WTC11 (cell line): Measurements from ENCODE around the gene RASEF.

Experiments used
- FOXP1 ChIP-seq: sonication (generic); formaldehyde crosslinking; IDR thresholded peaks from 2 replicates; pipeline ENCODE4 v1.8.0; 2022; ENCODE audit warnings: missing genetic modification reagents, mild to moderate bottlenecking, moderate library complexity, borderline replicate concordance
- JUN ChIP-seq: sonication (generic); formaldehyde crosslinking; IDR thresholded peaks from 2 replicates; pipeline ENCODE4 v1.8.0; 2023; ENCODE audit warnings: mild to moderate bottlenecking, missing genetic modification reagents
- NFE2L1 ChIP-seq: sonication (generic); formaldehyde crosslinking; IDR thresholded peaks from 2 replicates; pipeline ENCODE4 v1.8.1; 2023; ENCODE audit warnings: missing genetic modification reagents
- SMAD3 ChIP-seq: sonication (generic); formaldehyde crosslinking; IDR thresholded peaks from 2 replicates; pipeline ENCODE4 v1.8.0; 2022; ENCODE audit warnings: missing genetic modification reagents, mild to moderate bottlenecking, borderline replicate concordance
- ZBTB21 ChIP-seq: sonication (generic); formaldehyde crosslinking; IDR thresholded peaks from 2 replicates; pipeline ENCODE4 v1.8.1; 2023; ENCODE audit warnings: mild to moderate bottlenecking, missing genetic modification reagents, borderline replicate concordance
- TF ChIP-seq, protein P1 (sequence below): fragments of 200-600 bp; IDR thresholded peaks from 2 replicates; pipeline ENCODE4 v1.8.0; 2022; ENCODE audit warnings: antibody characterized with exemption
- TF ChIP-seq, protein P2 (sequence below): sonication (generic); formaldehyde crosslinking; IDR thresholded peaks from 2 replicates; pipeline ENCODE4 v1.8.1; 2023; ENCODE audit warnings: mild to moderate bottlenecking, missing genetic modification reagents, moderate library complexity
- TF ChIP-seq, protein P3 (sequence below): sonication (generic); formaldehyde crosslinking; IDR thresholded peaks from 2 replicates; pipeline ENCODE4 v1.8.1; 2023; ENCODE audit warnings: mild to moderate bottlenecking, missing genetic modification reagents, moderate library complexity
- TF ChIP-seq, protein P4 (sequence below): sonication (generic); formaldehyde crosslinking; IDR thresholded peaks from 2 replicates; pipeline ENCODE4 v1.8.0; 2022; ENCODE audit warnings: mild to moderate bottlenecking, missing genetic modification reagents
- TF ChIP-seq, protein P5 (sequence below): sonication (generic); formaldehyde crosslinking; conservative IDR thresholded peaks from 2 replicates; pipeline ENCODE4 v1.8.1; 2022; ENCODE audit warnings: mild to moderate bottlenecking, missing genetic modification reagents
- TF ChIP-seq, protein P6 (sequence below): sonication (generic); formaldehyde crosslinking; IDR thresholded peaks from 2 replicates; pipeline ENCODE4 v1.8.0; 2022; ENCODE audit warnings: mild to moderate bottlenecking, missing genetic modification reagents
- TF ChIP-seq, protein P7 (sequence below): sonication (generic); formaldehyde crosslinking; IDR thresholded peaks from 2 replicates; pipeline ENCODE4 v1.8.0; 2023; ENCODE audit warnings: missing genetic modification reagents, mild to moderate bottlenecking, borderline replicate concordance
- TF ChIP-seq, protein P8 (sequence below): sonication (generic); formaldehyde crosslinking; IDR thresholded peaks from 2 replicates; pipeline ENCODE4 v1.8.1; 2022; ENCODE audit warnings: missing genetic modification reagents, borderline replicate concordance
- TF ChIP-seq, protein P9 (sequence below): fragments of 250-450 bp; sonication (Bioruptor Pico); conservative IDR thresholded peaks from 2 replicates; pipeline ENCODE4 v1.9.0; 2021; ENCODE audit warnings: mild to moderate bottlenecking

DNA sequence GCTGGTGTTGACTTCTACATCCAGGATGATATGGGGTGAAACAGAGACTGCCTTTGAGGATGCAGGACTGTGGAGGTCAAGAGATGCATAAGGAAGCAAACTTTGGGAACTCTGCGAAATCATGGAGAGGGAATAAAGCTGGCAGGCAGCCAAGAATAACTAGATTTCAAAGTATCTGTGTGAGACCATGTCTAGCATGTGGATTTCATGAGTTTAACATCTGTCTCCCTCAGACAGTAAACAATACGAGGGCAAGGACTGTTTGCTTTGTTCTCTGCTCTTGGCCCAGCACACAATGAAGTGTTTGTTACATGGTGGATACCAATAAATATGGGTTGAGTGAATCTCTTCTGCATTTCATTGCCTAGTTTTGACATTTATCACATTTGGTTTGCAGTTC, 71.3 kb downstream of the RASEF start:
- TF ChIP-seq FOXP1 (CRISPR knock-in tag), result no peak
- TF ChIP-seq, protein P1, sequence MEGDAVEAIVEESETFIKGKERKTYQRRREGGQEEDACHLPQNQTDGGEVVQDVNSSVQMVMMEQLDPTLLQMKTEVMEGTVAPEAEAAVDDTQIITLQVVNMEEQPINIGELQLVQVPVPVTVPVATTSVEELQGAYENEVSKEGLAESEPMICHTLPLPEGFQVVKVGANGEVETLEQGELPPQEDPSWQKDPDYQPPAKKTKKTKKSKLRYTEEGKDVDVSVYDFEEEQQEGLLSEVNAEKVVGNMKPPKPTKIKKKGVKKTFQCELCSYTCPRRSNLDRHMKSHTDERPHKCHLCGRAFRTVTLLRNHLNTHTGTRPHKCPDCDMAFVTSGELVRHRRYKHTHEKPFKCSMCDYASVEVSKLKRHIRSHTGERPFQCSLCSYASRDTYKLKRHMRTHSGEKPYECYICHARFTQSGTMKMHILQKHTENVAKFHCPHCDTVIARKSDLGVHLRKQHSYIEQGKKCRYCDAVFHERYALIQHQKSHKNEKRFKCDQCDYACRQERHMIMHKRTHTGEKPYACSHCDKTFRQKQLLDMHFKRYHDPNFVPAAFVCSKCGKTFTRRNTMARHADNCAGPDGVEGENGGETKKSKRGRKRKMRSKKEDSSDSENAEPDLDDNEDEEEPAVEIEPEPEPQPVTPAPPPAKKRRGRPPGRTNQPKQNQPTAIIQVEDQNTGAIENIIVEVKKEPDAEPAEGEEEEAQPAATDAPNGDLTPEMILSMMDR, result no peak
- TF ChIP-seq JUN (CRISPR knock-in tag), result no peak
- TF ChIP-seq, protein P2, sequence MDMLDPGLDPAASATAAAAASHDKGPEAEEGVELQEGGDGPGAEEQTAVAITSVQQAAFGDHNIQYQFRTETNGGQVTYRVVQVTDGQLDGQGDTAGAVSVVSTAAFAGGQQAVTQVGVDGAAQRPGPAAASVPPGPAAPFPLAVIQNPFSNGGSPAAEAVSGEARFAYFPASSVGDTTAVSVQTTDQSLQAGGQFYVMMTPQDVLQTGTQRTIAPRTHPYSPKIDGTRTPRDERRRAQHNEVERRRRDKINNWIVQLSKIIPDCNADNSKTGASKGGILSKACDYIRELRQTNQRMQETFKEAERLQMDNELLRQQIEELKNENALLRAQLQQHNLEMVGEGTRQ (CRISPR knock-in tag), result no peak
- TF ChIP-seq, protein P3, sequence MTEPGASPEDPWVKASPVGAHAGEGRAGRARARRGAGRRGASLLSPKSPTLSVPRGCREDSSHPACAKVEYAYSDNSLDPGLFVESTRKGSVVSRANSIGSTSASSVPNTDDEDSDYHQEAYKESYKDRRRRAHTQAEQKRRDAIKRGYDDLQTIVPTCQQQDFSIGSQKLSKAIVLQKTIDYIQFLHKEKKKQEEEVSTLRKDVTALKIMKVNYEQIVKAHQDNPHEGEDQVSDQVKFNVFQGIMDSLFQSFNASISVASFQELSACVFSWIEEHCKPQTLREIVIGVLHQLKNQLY, result no peak
- TF ChIP-seq, protein P4, sequence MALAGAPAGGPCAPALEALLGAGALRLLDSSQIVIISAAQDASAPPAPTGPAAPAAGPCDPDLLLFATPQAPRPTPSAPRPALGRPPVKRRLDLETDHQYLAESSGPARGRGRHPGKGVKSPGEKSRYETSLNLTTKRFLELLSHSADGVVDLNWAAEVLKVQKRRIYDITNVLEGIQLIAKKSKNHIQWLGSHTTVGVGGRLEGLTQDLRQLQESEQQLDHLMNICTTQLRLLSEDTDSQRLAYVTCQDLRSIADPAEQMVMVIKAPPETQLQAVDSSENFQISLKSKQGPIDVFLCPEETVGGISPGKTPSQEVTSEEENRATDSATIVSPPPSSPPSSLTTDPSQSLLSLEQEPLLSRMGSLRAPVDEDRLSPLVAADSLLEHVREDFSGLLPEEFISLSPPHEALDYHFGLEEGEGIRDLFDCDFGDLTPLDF (CRISPR knock-in tag), result no peak
- TF ChIP-seq, protein P5, sequence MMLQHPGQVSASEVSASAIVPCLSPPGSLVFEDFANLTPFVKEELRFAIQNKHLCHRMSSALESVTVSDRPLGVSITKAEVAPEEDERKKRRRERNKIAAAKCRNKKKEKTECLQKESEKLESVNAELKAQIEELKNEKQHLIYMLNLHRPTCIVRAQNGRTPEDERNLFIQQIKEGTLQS (CRISPR knock-in tag), result no peak
- TF ChIP-seq, protein P6, sequence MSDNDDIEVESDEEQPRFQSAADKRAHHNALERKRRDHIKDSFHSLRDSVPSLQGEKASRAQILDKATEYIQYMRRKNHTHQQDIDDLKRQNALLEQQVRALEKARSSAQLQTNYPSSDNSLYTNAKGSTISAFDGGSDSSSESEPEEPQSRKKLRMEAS (CRISPR knock-in tag), result no peak
- TF ChIP-seq, protein P7, sequence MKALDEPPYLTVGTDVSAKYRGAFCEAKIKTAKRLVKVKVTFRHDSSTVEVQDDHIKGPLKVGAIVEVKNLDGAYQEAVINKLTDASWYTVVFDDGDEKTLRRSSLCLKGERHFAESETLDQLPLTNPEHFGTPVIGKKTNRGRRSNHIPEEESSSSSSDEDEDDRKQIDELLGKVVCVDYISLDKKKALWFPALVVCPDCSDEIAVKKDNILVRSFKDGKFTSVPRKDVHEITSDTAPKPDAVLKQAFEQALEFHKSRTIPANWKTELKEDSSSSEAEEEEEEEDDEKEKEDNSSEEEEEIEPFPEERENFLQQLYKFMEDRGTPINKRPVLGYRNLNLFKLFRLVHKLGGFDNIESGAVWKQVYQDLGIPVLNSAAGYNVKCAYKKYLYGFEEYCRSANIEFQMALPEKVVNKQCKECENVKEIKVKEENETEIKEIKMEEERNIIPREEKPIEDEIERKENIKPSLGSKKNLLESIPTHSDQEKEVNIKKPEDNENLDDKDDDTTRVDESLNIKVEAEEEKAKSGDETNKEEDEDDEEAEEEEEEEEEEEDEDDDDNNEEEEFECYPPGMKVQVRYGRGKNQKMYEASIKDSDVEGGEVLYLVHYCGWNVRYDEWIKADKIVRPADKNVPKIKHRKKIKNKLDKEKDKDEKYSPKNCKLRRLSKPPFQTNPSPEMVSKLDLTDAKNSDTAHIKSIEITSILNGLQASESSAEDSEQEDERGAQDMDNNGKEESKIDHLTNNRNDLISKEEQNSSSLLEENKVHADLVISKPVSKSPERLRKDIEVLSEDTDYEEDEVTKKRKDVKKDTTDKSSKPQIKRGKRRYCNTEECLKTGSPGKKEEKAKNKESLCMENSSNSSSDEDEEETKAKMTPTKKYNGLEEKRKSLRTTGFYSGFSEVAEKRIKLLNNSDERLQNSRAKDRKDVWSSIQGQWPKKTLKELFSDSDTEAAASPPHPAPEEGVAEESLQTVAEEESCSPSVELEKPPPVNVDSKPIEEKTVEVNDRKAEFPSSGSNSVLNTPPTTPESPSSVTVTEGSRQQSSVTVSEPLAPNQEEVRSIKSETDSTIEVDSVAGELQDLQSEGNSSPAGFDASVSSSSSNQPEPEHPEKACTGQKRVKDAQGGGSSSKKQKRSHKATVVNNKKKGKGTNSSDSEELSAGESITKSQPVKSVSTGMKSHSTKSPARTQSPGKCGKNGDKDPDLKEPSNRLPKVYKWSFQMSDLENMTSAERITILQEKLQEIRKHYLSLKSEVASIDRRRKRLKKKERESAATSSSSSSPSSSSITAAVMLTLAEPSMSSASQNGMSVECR (CRISPR knock-in tag), result no peak
- TF ChIP-seq, protein P8, sequence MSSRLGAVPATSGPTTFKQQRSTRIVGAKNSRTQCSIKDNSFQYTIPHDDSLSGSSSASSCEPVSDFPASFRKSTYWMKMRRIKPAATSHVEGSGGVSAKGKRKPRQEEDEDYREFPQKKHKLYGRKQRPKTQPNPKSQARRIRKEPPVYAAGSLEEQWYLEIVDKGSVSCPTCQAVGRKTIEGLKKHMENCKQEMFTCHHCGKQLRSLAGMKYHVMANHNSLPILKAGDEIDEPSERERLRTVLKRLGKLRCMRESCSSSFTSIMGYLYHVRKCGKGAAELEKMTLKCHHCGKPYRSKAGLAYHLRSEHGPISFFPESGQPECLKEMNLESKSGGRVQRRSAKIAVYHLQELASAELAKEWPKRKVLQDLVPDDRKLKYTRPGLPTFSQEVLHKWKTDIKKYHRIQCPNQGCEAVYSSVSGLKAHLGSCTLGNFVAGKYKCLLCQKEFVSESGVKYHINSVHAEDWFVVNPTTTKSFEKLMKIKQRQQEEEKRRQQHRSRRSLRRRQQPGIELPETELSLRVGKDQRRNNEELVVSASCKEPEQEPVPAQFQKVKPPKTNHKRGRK, result no peak
- no peak for TF ChIP-seq NFE2L1 (CRISPR knock-in tag)
- TF ChIP-seq ZBTB21 (CRISPR knock-in tag), result no peak
- TF ChIP-seq, protein P9, sequence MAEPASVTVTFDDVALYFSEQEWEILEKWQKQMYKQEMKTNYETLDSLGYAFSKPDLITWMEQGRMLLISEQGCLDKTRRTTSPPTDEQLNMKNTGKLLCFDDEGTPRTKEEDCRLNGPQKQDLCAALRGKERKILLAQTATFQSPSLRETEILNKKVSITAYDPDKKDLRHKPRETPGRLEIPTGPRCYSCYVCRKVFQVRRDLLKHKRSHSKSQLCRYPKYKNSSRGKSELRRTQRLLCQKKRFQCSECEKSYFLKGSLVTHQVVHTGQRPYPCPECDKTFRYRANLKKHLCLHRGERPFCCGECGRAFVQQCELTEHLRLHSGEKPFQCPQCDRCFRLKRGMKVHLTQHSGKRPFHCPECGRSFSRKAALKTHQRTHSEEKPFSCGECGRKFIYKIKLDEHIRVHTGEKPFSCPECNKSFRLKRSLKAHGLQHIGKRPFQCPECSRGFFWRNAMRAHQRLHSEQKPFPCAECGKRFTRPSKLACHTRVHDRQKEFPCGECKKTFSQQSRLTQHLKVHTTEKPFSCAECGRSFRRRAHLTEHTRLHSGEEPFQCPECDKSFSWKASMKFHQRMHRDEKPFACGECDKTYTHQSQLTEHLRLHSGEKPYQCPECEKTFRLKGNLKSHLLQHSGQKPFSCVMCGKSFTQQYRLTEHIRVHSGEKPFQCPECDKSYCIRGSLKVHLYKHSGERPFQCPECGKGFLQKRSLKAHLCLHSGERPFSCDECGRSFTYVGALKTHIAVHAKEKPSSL (CRISPR knock-in tag), result no peak
- TF ChIP-seq SMAD3 (CRISPR knock-in tag), result no peak
